ENCODE measurements around the gene PDGFC. TPM values are rescaled to one million over a fixed set of nuclear protein-coding genes. Genes with fewer than 3 reads are reported as not detected.

PDGFC gene
- total RNA-seq, 1 experiment from 2014 or later, result 162 TPM

DNA sequence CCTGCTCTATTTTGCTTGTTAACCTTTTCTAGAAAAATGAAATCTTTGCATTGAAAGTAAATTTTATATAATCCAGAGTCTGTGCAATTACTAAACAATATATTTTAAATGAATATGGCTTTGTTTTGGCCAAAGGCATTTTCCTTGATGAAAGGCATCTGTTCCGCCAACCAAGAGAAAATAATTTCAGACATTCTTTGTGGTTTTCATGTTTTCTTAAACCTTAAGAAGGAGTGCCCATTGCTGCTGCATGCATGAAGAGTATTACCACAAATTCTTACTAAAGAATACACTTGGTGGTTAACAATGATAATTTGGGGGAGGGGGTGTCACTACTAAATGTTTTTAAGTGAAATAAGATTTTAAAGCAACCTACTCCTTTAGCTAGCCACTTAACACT, 2.7 kb upstream of the PDGFC start:
- peak; percentile 74 for DNase-seq (ENCODE audit: low read depth)

GRCh38 chr4:156972379-156973015, 898 bp upstream of the PDGFC start:
- DNase-seq (ENCODE audit: low read depth), result peak; percentile 38

DNA sequence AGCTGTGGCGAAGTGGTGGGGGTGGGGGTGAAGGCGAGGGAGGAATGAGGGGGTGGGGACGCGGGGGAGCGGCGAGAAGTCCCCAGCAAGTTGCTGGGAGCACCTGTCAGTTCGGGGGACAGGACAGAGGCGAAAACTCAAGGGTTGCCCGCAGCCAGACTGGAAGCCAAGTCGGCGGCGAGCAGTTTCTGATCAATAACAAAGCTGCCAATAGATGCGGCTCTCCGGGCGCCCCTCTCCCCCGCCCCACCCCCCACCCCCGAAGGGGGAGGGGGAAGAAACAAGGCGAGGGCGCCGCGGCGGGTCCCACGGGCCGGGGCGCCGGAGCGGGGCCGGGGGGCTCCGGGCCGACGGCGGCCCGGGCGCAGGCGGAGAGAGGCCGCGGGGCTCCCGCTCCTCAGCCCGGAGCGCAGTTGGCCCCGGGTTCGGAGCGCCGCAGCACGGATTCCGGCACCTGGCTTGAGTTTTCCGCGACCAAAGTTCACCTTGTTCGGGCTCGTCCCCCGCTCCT, 379 bp downstream of the PDGFC start:
- no peak for DNase-seq (ENCODE audit: low read depth)

DNA sequence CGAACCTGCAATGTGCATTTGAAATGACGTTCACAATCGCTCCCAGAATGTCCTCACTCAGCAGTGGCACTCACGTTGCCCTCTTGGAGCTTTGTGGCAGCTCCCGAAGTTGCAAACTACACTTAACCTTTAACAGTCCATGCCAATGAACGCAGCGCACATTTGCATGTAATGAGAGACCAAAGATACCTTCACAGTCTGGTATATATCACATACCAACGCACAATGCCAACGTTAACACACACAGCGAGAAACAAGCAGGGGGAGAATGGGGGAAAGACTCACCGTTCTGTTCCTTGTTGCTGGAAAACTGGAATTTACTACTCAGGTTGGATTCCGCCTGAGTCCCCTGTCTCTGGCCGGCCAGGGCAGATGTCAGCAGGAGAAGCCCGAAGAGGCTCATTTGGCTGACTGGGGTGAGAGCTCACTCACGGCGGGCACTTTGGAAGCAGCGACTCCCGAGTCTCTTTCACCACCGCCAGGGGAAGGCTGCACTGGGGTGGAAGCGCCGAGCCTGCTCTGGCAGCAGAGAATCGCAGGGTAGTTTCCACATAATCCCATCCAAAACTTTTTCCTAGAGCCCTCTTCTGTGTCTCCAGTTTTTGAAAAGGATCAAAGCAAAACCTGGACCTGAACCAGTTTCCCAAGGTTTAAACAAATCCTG, 966 bp downstream of the PDGFC start:
- DNase-seq (ENCODE audit: low read depth), result peak; percentile 65

- DNase-seq (ENCODE audit: low read depth), result no peak
These were observed 1.7 kb downstream of the PDGFC start for GRCh38 chr4:156969911-156970310.

GRCh38 chr4:156969101-156969500, 2.5 kb downstream of the PDGFC start:
- no peak for DNase-seq (ENCODE audit: low read depth)

GRCh38 chr4:156968479-156968984, 3.1 kb downstream of the PDGFC start:
- DNase-seq (ENCODE audit: low read depth), result peak; percentile 84

DNA sequence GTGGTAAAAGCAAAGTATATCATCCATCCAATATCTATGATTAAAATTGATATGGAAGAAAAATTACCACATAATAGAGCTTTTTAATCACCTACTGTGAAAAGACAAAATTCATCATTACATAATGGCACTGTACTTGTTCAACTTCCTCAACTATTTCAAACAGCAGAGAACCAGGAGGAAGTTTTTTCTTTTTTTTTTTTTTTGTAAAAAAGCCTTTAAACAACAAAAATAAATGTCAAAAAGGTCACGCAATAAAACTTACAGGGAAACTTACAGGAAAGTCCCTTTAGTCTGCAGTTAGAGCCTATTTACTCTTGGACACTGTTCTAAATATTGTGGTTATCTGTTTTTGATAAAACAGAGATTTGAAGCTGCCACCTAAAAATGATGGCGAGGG, 4.8 kb downstream of the PDGFC start:
- DNase-seq (ENCODE audit: low read depth), result no peak

GRCh38 chr4:156963419-156963818, 8.2 kb downstream of the PDGFC start:
- DNase-seq (ENCODE audit: low read depth), result no peak

DNA sequence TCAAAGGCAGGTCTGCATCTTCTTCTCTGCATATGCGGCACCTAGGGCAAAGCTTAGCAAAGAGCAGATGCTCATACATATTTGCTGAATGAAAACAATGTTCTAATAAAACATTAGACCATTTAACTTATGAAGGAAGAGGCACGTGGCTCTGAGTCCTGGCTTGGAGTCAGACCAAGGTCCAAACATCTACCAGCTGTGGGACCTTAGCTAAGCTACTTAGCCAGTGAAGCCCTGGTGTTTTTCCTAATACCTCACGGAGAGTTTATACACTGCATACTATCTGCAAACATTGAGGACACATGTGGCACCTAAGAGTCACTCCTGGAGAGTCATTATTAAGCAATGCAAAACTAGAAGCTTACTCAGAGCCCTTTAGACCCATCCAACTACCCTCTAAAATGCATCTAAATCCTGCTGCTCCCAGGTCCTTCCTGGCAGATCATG, 9.0 kb downstream of the PDGFC start:
- DNase-seq (ENCODE audit: low read depth), result peak; percentile 86

DNA sequence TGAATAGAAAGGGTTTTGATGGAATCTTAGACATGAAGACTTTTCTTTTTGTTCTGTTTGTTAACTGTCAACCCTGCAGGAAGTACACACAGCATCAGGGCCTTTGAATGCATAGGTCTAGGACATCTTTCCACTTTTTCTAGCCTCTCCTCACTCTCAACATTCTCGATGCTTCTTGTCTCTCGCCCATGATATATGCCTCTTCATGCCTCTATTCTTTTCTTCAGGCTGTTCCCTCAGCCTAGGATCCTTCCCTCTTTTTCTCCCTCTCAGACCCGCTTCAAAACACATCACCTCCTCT, 9.6 kb downstream of the PDGFC start:
- DNase-seq (ENCODE audit: low read depth), result no peak

DNA sequence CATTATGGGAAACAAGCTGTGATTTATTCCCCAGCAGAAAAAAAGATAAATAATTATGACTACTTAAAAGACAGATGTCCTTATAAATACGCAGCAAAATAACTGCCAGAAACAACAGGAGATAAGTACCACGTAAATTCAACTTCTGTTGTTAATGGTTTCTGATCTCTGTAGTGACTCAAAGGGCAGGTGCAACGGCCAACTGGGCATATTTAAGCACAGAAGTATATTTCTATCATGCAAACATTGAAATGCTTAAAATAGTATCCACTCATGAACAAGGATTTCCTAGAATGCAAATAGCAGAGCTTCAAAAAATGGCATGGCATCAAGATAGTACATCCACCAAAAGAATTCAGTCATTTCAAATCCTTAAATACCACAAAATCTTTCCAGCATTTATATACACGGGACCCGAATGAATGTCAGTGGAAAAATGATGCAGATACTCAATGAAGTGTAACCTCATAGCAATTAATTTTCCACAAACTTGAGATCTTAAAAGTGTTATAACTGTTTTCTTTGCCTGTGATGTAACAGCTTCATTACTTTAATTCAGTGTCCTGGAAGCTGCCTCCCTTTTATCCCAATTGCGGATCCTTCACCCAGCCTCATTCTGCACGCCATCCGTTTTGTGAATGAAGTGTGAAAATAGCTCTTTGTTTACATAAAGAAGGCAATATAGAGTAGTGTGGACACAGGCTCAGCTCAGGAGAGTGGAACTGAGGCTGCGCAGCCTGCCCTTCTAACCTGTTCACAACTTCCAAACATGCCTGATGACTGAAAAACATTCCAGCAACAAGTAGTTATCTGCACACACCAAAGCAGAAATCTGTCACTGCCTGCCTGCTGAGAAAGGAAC, 10.2 kb downstream of the PDGFC start:
- no peak for DNase-seq (ENCODE audit: low read depth)

- peak; percentile 61 for DNase-seq (ENCODE audit: low read depth)
These were observed 12.3 kb downstream of the PDGFC start for GRCh38 chr4:156959298-156959702.

DNA sequence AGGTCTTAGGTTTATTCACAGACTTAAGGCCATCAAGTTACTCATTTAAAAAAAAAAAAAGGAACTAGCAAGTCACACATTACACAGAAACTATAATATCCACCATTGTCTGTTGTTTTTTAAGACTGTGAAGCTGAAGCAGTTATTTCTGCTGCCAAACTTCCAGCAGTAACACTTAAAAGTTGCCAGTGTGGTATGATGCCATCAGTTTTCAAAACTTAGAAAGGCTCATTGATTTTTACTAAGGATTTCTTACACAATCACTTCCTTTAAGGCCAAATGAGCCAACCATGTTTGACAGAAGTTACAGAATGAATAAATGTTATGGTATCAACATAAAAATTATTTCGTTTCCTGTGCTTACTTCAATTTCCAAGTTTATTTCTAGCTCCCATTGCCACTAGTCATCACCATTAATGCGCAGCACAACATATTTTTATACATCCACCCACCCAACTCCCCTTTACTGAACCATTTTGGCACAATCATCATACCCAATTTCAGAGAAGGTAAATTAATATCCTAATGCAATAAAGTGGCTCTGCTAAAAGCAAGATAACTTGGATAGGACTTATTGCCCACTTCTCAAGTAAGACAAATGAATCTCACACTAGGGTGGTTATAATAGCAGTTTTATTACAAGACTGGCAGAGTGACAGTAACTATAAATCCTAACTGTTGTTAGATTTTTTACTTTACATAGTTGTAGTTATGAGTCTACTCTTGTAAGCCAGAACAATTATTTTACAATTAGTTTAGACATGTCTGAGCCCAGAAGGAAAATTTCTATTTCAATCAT, 13.1 kb downstream of the PDGFC start:
- no peak for DNase-seq (ENCODE audit: low read depth)

DNA sequence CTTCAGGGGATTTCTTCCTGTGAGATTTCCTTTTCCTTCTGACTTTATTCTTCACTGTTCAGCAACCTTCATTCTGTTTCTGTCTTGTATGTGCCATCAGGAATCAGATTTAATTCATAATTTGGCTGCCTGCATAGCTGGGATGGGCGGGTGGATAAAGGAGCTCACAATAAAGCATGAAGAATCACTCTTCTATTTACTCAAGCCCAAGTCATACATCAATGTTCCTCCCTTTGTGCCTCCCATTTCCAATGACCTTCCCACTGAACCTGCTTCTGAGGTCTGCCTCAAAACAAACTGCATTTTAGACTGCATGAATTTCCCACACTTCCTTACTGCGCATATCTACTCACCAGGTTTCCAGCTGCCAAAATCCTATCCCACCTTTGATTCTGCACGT, 14.0 kb downstream of the PDGFC start:
- no peak for DNase-seq (ENCODE audit: low read depth)

- no peak for DNase-seq (ENCODE audit: low read depth)
These were observed 14.7 kb downstream of the PDGFC start for GRCh38 chr4:156956826-156957368.

GRCh38 chr4:156956359-156956758, 15.2 kb downstream of the PDGFC start:
- DNase-seq (ENCODE audit: low read depth), result no peak

GRCh38 chr4:156954587-156954986, 17.0 kb downstream of the PDGFC start:
- DNase-seq (ENCODE audit: low read depth), result no peak

GRCh38 chr4:156953951-156954350, 17.6 kb downstream of the PDGFC start:
- DNase-seq (ENCODE audit: low read depth), result no peak

DNA sequence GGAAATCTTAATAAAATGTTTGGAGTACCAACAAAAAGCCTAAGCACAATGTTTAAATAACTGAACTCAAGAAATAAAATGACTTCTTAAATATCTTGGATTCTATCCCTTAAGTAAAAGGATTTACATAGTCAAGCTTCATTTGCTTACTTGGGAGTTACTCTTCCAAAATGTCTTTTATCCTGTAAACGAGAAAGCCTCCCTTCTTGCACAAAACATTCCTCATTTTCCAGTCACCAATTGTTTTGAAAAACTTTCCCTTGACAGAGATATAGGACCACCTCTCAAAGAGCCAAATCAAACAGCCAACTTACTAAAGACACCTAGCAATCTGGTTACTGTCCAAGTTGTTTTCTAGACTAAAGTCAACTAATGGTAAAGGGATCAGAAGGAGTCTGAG, 18.6 kb downstream of the PDGFC start:
- DNase-seq (ENCODE audit: low read depth), result no peak

GRCh38 chr4:156952078-156952759, 19.4 kb downstream of the PDGFC start:
- DNase-seq (ENCODE audit: low read depth), result no peak

All from M059J (cell line).